SK-N-MC (cell line): Measurements from ENCODE around the gene NDUFS7.

Experiments used
- EZH2 ChIP-seq: fragments of 200-600 bp; sonication (generic); IDR thresholded peaks from one replicate; pipeline ENCODE4 v1.6.1; 2017; ENCODE audit warnings: antibody characterized with exemption
- POLR2AphosphoS5 ChIP-seq: IDR thresholded peaks from 2 replicates; pipeline ENCODE4 v1.6.1; 2012; ENCODE audit warnings: mild to moderate bottlenecking, low read depth, low read length, borderline replicate concordance

GRCh38 chr19:1366296-1366695 lies 17.4 kb upstream of the NDUFS7 start:
- no peak for TF ChIP-seq POLR2AphosphoS5
- no peak for TF ChIP-seq EZH2
